IMR-90 (cell line): ENCODE measurements around the gene HAGHL. TPM values are rescaled to one million over a fixed set of nuclear protein-coding genes. Genes with fewer than 3 reads are reported as not detected.

Experiments
- ATAC-seq: fragments of 200-7000 bp; cut with Tn5 transposase; 2 replicates; pipeline ENCODE4 v1.9.1; 2020; ENCODE audit warnings: low read depth, mild to moderate bottlenecking, moderate library complexity
- BruUV-seq: library from RNA; stranded (reverse); fragments of 400-500 nt; replicated peaks from 2 replicates; lab custom pipeline; 2021; lab: Mats Ljungman, UMichigan
- CTCF ChIA-PET: fragments of 300-600 bp; formaldehyde crosslinking; extraction: SDS; loops from one replicate; lab custom pipeline; 2021; ENCODE audit warnings: antibody characterized with exemption; lab: Yijun Ruan, JAX
- POLR2A ChIA-PET: fragments of 300-600 bp; sonication (Branson Sonifier 250); formaldehyde crosslinking; loops from one replicate; lab custom pipeline; 2022; ENCODE audit warnings: antibody characterized with exemption; ENCODE audit not compliant: unreplicated experiment; lab: Charles Lee
- DNase-seq: peaks from one replicate; pipeline ENCODE4 v3.0.0; 2013
- H2AFZ ChIP-seq: replicated peaks from 2 replicates; pipeline ENCODE3; 2013; ENCODE audit warnings: low read length, mild to moderate bottlenecking; ENCODE audit not compliant: poor library complexity
- H2AK5ac ChIP-seq: 2 replicates; pipeline ENCODE4 v1.6.1; 2013; ENCODE audit warnings: low read depth, low read length, inconsistent platforms
- H2AK9ac ChIP-seq: replicated peaks from 2 replicates; pipeline ENCODE3; 2013; ENCODE audit warnings: mild to moderate bottlenecking, low read depth, low read length, moderate library complexity; ENCODE audit not compliant: poor library complexity
- H2BK120ac ChIP-seq: 2 replicates; pipeline ENCODE4 v1.6.1; 2013; ENCODE audit warnings: low read depth, low read length, inconsistent platforms
- H2BK15ac ChIP-seq: 3 replicates; pipeline ENCODE4 v1.6.1; 2013; ENCODE audit warnings: low read depth, low read length, inconsistent platforms
- H2BK20ac ChIP-seq: 2 replicates; pipeline ENCODE4 v1.6.1; 2013; ENCODE audit warnings: low read depth, mild to moderate bottlenecking, inconsistent platforms, low read length, moderate library complexity
- H2BK5ac ChIP-seq: 2 replicates; pipeline ENCODE4 v1.6.1; 2013; ENCODE audit warnings: mild to moderate bottlenecking, low read depth, low read length, inconsistent platforms; ENCODE audit not compliant: poor library complexity, severe bottlenecking
- H3K14ac ChIP-seq: replicated peaks from 2 replicates; pipeline ENCODE4 v1.6.1; 2013; ENCODE audit warnings: low read depth, low read length, inconsistent platforms
- H3K18ac ChIP-seq: 2 replicates; pipeline ENCODE4 v1.6.1; 2013; ENCODE audit warnings: low read depth, low read length, control low read depth
- H3K23ac ChIP-seq: 2 replicates; pipeline ENCODE4 v1.6.1; 2013; ENCODE audit warnings: low read depth, low read length, inconsistent platforms
- H3K27ac ChIP-seq: 2 replicates; pipeline ENCODE4 v1.5.1; 2013; ENCODE audit warnings: mild to moderate bottlenecking, control low read depth, low read length; ENCODE audit not compliant: insufficient read depth
- H3K27me3 ChIP-seq: 2 replicates; pipeline ENCODE4 v1.6.1; 2013; ENCODE audit warnings: low read length; ENCODE audit not compliant: control insufficient read depth, insufficient read depth
- H3K36me3 ChIP-seq: 2 replicates; pipeline ENCODE4 v1.6.1; 2013; ENCODE audit warnings: low read length, mixed read lengths; ENCODE audit not compliant: control insufficient read depth, insufficient read depth
- H3K4ac ChIP-seq: 2 replicates; pipeline ENCODE4 v1.6.1; 2013; ENCODE audit warnings: low read depth, low read length, inconsistent platforms
- H3K4me1 ChIP-seq: 2 replicates; pipeline ENCODE4 v1.6.1; 2013; ENCODE audit warnings: low read length, mixed read lengths; ENCODE audit not compliant: control insufficient read depth, insufficient read depth
- H3K4me2 ChIP-seq: 2 replicates; pipeline ENCODE4 v1.6.1; 2013; ENCODE audit warnings: low read depth, mild to moderate bottlenecking, control low read depth, low read length, moderate library complexity
- H3K4me3 ChIP-seq: 2 replicates; pipeline ENCODE4 v1.5.1; 2013; ENCODE audit warnings: low read depth, mild to moderate bottlenecking, control low read depth, low read length, moderate library complexity; ENCODE audit not compliant: insufficient read depth
- H3K56ac ChIP-seq: 2 replicates; pipeline ENCODE4 v1.6.1; 2013; ENCODE audit warnings: low read length, inconsistent platforms; ENCODE audit not compliant: insufficient read depth; ENCODE audit errors: extremely low read depth
- H3K79me1 ChIP-seq, 2 experiments: 2 replicates each; pipeline ENCODE4 v1.6.1; 2013; ENCODE audit warnings: low read length in 2 of 2, inconsistent platforms in 1 of 2, low read depth in 1 of 2
- H3K9ac ChIP-seq: 2 replicates; pipeline ENCODE4 v1.6.1; 2013; ENCODE audit warnings: low read depth, low read length, control low read depth
- H3K9me1 ChIP-seq: 2 replicates; pipeline ENCODE4 v1.6.1; 2013; ENCODE audit warnings: low read length, inconsistent platforms; ENCODE audit not compliant: insufficient read depth
- H3K9me3 ChIP-seq: 2 replicates; pipeline ENCODE4 v1.6.1; 2013; ENCODE audit warnings: low read length; ENCODE audit not compliant: control insufficient read depth, insufficient read depth
- H4K20me1 ChIP-seq: 2 replicates; pipeline ENCODE4 v1.6.1; 2013; ENCODE audit warnings: low read length, inconsistent platforms; ENCODE audit not compliant: insufficient read depth
- H4K5ac ChIP-seq: 2 replicates; pipeline ENCODE4 v1.6.1; 2013; ENCODE audit warnings: mild to moderate bottlenecking, low read depth, low read length, control low read depth
- H4K8ac ChIP-seq, 2 experiments: 2 replicates each; pipeline ENCODE4 v1.6.1; 2013; ENCODE audit warnings: low read depth in 2 of 2, low read length in 2 of 2, control low read depth in 1 of 2, inconsistent platforms in 1 of 2
- H4K91ac ChIP-seq: 2 replicates; pipeline ENCODE4 v1.6.1; 2013; ENCODE audit warnings: low read depth, low read length, inconsistent platforms; ENCODE audit not compliant: insufficient read depth
- BHLHE40 ChIP-seq: fragments of 150-350 bp; IDR thresholded peaks from 2 replicates; pipeline ENCODE4 v1.6.1; 2016; ENCODE audit warnings: mild to moderate bottlenecking, low read depth, low read length
- CEBPB ChIP-seq: IDR thresholded peaks from 2 replicates; pipeline ENCODE4 v1.6.1; 2012; ENCODE audit warnings: low read depth, low read length, improper control_type of control experiment
- CHD1 ChIP-seq: IDR thresholded peaks from 2 replicates; pipeline ENCODE4 v1.6.1; 2012; ENCODE audit warnings: low read depth, low read length, improper control_type of control experiment
- FOS ChIP-seq: fragments of 150-350 bp; IDR thresholded peaks from 2 replicates; pipeline ENCODE4 v1.6.1; 2016; ENCODE audit warnings: low read depth, low read length
- MAFK ChIP-seq: IDR thresholded peaks from 2 replicates; pipeline ENCODE4 v1.6.1; 2012; ENCODE audit warnings: low read depth, low read length, improper control_type of control experiment
- MAZ ChIP-seq: IDR thresholded peaks from 2 replicates; pipeline ENCODE4 v1.6.1; 2012; ENCODE audit warnings: low read depth, mild to moderate bottlenecking, low read length, improper control_type of control experiment, moderate library complexity, borderline replicate concordance
- MXI1 ChIP-seq: IDR thresholded peaks from 2 replicates; pipeline ENCODE4 v1.6.1; 2012; ENCODE audit warnings: low read depth, mild to moderate bottlenecking, low read length, moderate library complexity, borderline replicate concordance
- NFE2L2 ChIP-seq: fragments of 150-350 bp; IDR thresholded peaks from 2 replicates; pipeline ENCODE4 v1.6.1; 2016; ENCODE audit warnings: low read depth, mild to moderate bottlenecking, low read length
- POLR2A ChIP-seq: IDR thresholded peaks from 2 replicates; pipeline ENCODE4 v1.6.1; 2012; ENCODE audit warnings: mild to moderate bottlenecking, low read depth, low read length
- RAD21 ChIP-seq: IDR thresholded peaks from 2 replicates; pipeline ENCODE4 v1.6.1; 2012; ENCODE audit warnings: low read length, improper control_type of control experiment
- RCOR1 ChIP-seq: IDR thresholded peaks from 2 replicates; pipeline ENCODE4 v1.6.1; 2012; ENCODE audit warnings: mild to moderate bottlenecking, low read length, improper control_type of control experiment; ENCODE audit not compliant: insufficient replicate concordance
- RFX5 ChIP-seq: IDR thresholded peaks from 2 replicates; pipeline ENCODE4 v1.8.0; 2012; ENCODE audit warnings: low read depth, mild to moderate bottlenecking, low read length, moderate library complexity
- SMC3 ChIP-seq: fragments of 150-350 bp; IDR thresholded peaks from 2 replicates; pipeline ENCODE4 v1.6.1; 2016; ENCODE audit warnings: low read depth, mild to moderate bottlenecking, antibody characterized with exemption, low read length, moderate library complexity
- WGBS, 2 experiments: methylation state at CpG; one replicate each; pipeline versions ENCODE4 v1.1.5 to v1.1.7; 2013; ENCODE audit warnings: missing lambda C conversion rate in 2 of 2; ENCODE audit not compliant: insufficient read length in 1 of 2; ENCODE audit errors: extremely low coverage in 2 of 2; 5-methylcytosine and 5-hydroxymethylcytosine counted together
- dilution Hi-C: fragments of 300-500 bp; cut with HindIII; formaldehyde crosslinking; loops from one replicate; pipeline ENCODE4 v1.14.3; 2018; ENCODE audit warnings: low sequenced_read_pairs; ENCODE audit not compliant: unreplicated experiment
- in situ Hi-C: fragments of 300-500 bp; cut with MboI; formaldehyde crosslinking; loops from 3 replicates; pipeline ENCODE4 v1.14.3; 2019; ENCODE audit warnings: low sequenced_read_pairs, inconsistent platforms, mixed read lengths
- intact Hi-C: fragments of 100-400 bp; cut with micrococcal nuclease; formaldehyde crosslinking; loops from 2 replicates; pipeline ENCODE4 v1.10.0; 2022
- polyA plus RNA-seq, 3 experiments: library from polyadenylated mRNA; depleted of rRNA; stranded (reverse); fragments of >200 nt; gene quantifications; 2 replicates each; pipeline ENCODE4 v1.2.3, GENCODE V29; 2012; ENCODE audit warnings: low replicate concordance in 1 of 3
- total RNA-seq: library from RNA; depleted of rRNA; stranded (reverse); fragments of >200 nt; gene quantifications from 2 replicates; pipeline ENCODE4 v1.2.3, GENCODE V29; 2012
- TF ChIP-seq, protein P1 (sequence below): fragments of 150-350 bp; IDR thresholded peaks from 2 replicates; pipeline ENCODE4 v1.6.1; 2017; ENCODE audit warnings: mild to moderate bottlenecking, antibody characterized with exemption, low read length, low read depth
- TF ChIP-seq, protein P2 (sequence below): fragments of 150-350 bp; IDR thresholded peaks from 2 replicates; pipeline ENCODE4 v1.6.1; 2016; ENCODE audit warnings: low read depth, mild to moderate bottlenecking, low read length, moderate library complexity, borderline replicate concordance
- TF ChIP-seq, protein P3 (sequence below): conservative IDR thresholded peaks from 2 replicates; pipeline ENCODE4 v1.5.1; 2012; ENCODE audit warnings: mild to moderate bottlenecking, low read depth, low read length, improper control_type of control experiment

Gene HAGHL
- total and polyA plus RNA-seq, 2 of the 4 experiments (the other 2 are of a cell fraction), result 3.0 to 12.5 TPM

DNA sequence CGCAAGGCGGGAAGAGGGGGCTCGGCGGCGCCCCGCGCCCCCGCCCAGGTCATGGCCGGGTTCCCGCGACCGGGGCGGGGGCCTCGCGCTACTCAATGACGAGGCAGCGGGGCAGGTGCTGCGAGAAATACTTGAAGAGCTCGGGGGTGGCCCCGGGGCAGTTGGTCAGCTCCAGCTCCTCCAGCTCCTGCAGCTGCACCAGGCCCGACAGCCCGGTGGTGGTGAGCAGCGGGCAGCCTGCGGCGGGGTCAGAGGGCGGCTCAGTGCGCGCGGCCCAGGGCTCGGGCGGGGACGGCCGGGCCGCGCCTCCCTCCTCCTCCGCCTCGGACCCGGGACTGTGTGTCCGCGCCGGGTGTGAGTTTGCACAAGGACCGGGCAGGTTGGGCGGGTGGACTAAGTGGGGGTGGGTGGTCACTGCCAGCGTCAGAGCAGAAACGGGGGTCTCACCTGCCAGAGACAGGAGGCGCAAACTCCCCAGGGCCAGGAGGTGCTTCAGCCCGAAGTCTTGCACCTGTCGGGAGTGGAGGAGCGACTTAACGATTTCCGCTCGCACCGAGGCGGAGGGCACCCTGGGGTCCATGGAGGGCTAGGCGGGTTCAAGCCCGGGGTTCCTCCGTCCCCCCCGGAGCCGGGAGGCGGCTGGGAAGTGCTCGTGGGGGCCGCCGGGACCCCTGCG lies 32.6 kb upstream of the HAGHL start:
- TF ChIP-seq RFX5, result no peak
- TF ChIP-seq BHLHE40, result no peak
- no peak for TF ChIP-seq FOS
- no peak for TF ChIP-seq CEBPB
- no peak for TF ChIP-seq NFE2L2
- TF ChIP-seq MAZ, result no peak
- no peak for TF ChIP-seq CHD1
- TF ChIP-seq, protein P1, sequence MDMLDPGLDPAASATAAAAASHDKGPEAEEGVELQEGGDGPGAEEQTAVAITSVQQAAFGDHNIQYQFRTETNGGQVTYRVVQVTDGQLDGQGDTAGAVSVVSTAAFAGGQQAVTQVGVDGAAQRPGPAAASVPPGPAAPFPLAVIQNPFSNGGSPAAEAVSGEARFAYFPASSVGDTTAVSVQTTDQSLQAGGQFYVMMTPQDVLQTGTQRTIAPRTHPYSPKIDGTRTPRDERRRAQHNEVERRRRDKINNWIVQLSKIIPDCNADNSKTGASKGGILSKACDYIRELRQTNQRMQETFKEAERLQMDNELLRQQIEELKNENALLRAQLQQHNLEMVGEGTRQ, result no peak
- TF ChIP-seq MXI1, result no peak
- TF ChIP-seq RCOR1, result no peak
- no peak for TF ChIP-seq POLR2A
- no peak for TF ChIP-seq RAD21
- TF ChIP-seq, protein P2, sequence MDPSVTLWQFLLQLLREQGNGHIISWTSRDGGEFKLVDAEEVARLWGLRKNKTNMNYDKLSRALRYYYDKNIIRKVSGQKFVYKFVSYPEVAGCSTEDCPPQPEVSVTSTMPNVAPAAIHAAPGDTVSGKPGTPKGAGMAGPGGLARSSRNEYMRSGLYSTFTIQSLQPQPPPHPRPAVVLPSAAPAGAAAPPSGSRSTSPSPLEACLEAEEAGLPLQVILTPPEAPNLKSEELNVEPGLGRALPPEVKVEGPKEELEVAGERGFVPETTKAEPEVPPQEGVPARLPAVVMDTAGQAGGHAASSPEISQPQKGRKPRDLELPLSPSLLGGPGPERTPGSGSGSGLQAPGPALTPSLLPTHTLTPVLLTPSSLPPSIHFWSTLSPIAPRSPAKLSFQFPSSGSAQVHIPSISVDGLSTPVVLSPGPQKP, result no peak
- TF ChIP-seq, protein P3, sequence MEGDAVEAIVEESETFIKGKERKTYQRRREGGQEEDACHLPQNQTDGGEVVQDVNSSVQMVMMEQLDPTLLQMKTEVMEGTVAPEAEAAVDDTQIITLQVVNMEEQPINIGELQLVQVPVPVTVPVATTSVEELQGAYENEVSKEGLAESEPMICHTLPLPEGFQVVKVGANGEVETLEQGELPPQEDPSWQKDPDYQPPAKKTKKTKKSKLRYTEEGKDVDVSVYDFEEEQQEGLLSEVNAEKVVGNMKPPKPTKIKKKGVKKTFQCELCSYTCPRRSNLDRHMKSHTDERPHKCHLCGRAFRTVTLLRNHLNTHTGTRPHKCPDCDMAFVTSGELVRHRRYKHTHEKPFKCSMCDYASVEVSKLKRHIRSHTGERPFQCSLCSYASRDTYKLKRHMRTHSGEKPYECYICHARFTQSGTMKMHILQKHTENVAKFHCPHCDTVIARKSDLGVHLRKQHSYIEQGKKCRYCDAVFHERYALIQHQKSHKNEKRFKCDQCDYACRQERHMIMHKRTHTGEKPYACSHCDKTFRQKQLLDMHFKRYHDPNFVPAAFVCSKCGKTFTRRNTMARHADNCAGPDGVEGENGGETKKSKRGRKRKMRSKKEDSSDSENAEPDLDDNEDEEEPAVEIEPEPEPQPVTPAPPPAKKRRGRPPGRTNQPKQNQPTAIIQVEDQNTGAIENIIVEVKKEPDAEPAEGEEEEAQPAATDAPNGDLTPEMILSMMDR, result no peak
- TF ChIP-seq MAFK, result no peak
- TF ChIP-seq SMC3, result no peak
- Histone ChIP-seq H3K9me1 (peaks cover 7% of the 10 kb centered on the region), H3K4ac (no peak overlapping the region), H3K14ac (no peak overlapping the region), H2AK5ac (no peak overlapping the region), H3K9ac (no peak overlapping the region), H2BK15ac (no peak overlapping the region), H2AK9ac (no peak overlapping the region), H2BK20ac (no peak overlapping the region), H3K27ac (no peak overlapping the region), H3K36me3 (no peaks in the 10 kb centered on the region), H3K79me1 (peaks cover 5 to 7% of the 10 kb centered on the region in 2 experiments; a peak in 3 of 4 replicates), H4K5ac (no peak overlapping the region), H3K4me3 (no peak overlapping the region), H3K23ac (no peak overlapping the region), H3K4me1 (peaks cover 7% of the 10 kb centered on the region; the same call in 1 of the 2 replicates), H3K4me2 (no peak overlapping the region), H2BK120ac (no peak overlapping the region), H4K91ac (no peak overlapping the region), H4K20me1 (peaks cover 4% of the 10 kb centered on the region; the same call in 1 of the 2 replicates), H3K27me3 (peaks cover 53% of the 10 kb centered on the region), H3K18ac (no peak overlapping the region), H3K9me3 (no peaks in the 10 kb centered on the region; the same call in 1 of the 2 replicates), H3K56ac (no peak overlapping the region), H2BK5ac (no peak overlapping the region), H2AFZ (no peak overlapping the region), H4K8ac (no peak overlapping the region)
- WGBS, 2 experiments, result 1% methylated on average over 15 of the region's 64 CpGs; no CpG with 5 or more reads in 1 of the 2 experiments
- dilution Hi-C loops (no loop called here), in situ Hi-C loops (no loop called here), intact Hi-C loops (no loop called here)
- BruUV-seq, result no TSS peak
- POLR2A ChIA-PET, result no interaction called here
- no peak for DNase-seq
- ATAC-seq, result no peak
- CTCF ChIA-PET, result no interaction called here
